T-helper 1 cell treated with Interleukin-12 subunit alpha and Interleukin-12 subunit beta and Interleukin-4 antibody, amounts not matched to agents 30 μg/mL and 1 μg/mL, for 36 hours (primary cell): ENCODE results near the gene C5.
"Not testable (repeated sequence)": the region's sequence is repeated elsewhere in the genome, so short reads cannot be mapped to it uniquely, and the experiment has no call there.

ENCODE experiments used
- H3K27ac Mint-ChIP-seq: one replicate; pipeline ENCODE4 v1.8.0; 2021; ENCODE audit warnings: mild to moderate bottlenecking, mixed read lengths
- H3K27me3 Mint-ChIP-seq: one replicate; pipeline ENCODE4 v1.8.0; 2021; ENCODE audit warnings: low read depth, mixed read lengths
- H3K36me3 Mint-ChIP-seq: one replicate; pipeline ENCODE4 v1.8.0; 2021; ENCODE audit warnings: low read depth, mixed read lengths
- H3K4me1 Mint-ChIP-seq: one replicate; pipeline ENCODE4 v1.8.0; 2021; ENCODE audit warnings: low read depth, mixed read lengths
- H3K4me3 Mint-ChIP-seq: one replicate; pipeline ENCODE4 v1.8.0; 2021; ENCODE audit warnings: mild to moderate bottlenecking, moderate library complexity, mixed read lengths
- H3K9me3 Mint-ChIP-seq: one replicate; pipeline ENCODE4 v1.8.0; 2021; ENCODE audit warnings: mixed read lengths

C5 gene

DNA sequence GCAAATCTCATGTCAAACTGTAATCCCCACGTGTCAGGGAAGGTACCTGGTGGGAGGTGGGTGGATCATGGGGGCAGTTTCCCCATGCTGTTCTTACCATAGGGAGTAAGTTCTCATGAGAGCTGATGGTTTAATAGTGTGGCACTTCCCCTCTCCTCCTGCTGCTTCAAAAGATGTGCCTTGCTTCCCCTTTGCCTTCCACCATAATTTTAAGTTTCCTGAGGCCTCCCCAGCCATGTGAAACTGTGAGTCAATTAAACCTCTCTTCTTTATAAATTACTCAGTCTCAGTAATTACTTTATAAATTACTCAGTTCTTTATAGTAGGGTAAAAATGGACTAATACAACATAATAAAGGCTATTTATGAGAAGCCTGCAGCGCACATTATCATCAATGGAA lies 17.6 kb upstream of the C5 start:
- H3K4me3 Mint-ChIP-seq: no peak overlapping the region
- no peaks in the 10 kb centered on the region for H3K27me3 Mint-ChIP-seq
- no peak overlapping the region for H3K27ac Mint-ChIP-seq
- H3K9me3 Mint-ChIP-seq: peaks cover 16% of the 10 kb centered on the region
- H3K4me1 Mint-ChIP-seq: peaks cover 20% of the 10 kb centered on the region
- peaks cover 9% of the 10 kb centered on the region for H3K36me3 Mint-ChIP-seq

DNA sequence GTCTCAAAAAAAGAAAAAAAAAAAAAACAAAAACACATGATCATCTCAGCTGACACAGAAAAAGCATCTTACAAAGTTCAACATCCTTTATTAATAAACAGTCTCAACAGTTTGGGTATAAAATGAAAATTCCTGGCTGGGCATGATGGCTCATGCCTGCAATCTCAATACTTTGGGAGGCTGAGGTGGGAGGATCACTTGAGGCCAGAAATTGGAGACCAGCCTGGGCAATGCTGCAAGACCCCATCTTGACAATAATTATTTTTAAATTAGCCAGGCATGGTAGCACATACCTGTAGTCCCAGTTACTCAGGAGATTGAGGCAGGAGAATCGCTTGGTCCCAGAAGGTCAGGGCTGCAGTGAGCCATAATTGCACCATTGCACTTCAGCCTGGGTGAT lies 16.8 kb upstream of the C5 start:
- peaks cover 16% of the 10 kb centered on the region for H3K9me3 Mint-ChIP-seq
- peaks cover 5% of the 10 kb centered on the region for H3K27me3 Mint-ChIP-seq
- H3K27ac Mint-ChIP-seq: no peak overlapping the region
- peaks cover 9% of the 10 kb centered on the region for H3K36me3 Mint-ChIP-seq
- H3K4me1 Mint-ChIP-seq: peaks cover 18% of the 10 kb centered on the region
- no peak overlapping the region for H3K4me3 Mint-ChIP-seq

DNA sequence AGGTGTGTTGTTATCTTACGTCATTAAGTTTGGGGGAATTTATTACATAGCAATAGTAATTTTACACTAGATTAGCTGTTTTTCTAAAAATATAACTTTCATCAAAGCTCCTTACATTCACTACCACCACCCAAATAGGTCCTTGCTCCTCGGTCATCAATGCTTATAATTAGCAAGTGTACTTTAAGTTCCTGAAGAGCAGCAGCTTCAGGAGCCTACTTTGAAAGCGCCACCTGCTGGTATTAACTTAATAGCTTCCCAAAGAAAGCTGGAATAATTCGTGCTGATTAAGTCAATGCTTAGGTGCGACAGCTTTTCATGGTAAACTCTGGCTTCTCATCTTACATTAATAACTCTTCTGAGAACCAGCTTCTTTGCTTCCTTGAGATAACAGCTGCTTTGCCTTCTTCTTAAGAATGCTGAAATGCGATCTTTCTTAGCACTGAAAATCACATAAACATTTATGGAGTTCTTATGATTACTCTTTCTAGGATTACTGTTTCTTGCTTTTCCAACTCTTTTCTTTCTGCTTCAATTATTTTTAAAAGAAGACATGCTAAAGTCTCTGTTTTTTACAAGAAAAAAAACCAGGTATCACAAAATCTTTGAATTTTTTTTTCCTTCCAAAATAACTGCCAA lies 10.0 kb upstream of the C5 start:
- H3K27ac Mint-ChIP-seq: no peak overlapping the region
- H3K9me3 Mint-ChIP-seq: no peaks in the 10 kb centered on the region
- peaks cover 11% of the 10 kb centered on the region for H3K4me1 Mint-ChIP-seq
- peaks cover 14% of the 10 kb centered on the region for H3K27me3 Mint-ChIP-seq
- no peak overlapping the region for H3K4me3 Mint-ChIP-seq
- H3K36me3 Mint-ChIP-seq: no peaks in the 10 kb centered on the region

DNA sequence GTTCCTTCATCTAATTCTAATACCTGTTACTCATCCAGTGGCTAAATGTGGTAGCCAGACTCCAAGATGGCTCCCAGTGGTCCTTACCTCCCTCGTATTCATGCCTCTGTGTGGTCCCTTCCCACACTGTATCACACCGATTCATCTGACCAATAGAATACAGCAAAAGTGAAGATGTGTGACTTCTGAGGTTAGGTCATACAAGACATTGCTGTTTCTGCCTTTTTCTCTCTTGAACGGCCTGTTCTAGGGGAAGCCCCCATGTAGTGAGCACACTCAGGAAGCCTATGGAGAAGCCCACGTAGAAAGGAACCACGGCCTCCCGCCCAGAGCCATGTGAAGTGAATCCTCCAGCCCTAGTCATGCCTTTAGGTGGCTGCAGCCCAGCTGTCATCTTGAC lies 9.4 kb upstream of the C5 start:
- H3K9me3 Mint-ChIP-seq: no peaks in the 10 kb centered on the region
- no peaks in the 10 kb centered on the region for H3K36me3 Mint-ChIP-seq
- no peak overlapping the region for H3K27ac Mint-ChIP-seq
- no peak overlapping the region for H3K4me3 Mint-ChIP-seq
- peaks cover 11% of the 10 kb centered on the region for H3K4me1 Mint-ChIP-seq
- peaks cover 14% of the 10 kb centered on the region for H3K27me3 Mint-ChIP-seq

DNA sequence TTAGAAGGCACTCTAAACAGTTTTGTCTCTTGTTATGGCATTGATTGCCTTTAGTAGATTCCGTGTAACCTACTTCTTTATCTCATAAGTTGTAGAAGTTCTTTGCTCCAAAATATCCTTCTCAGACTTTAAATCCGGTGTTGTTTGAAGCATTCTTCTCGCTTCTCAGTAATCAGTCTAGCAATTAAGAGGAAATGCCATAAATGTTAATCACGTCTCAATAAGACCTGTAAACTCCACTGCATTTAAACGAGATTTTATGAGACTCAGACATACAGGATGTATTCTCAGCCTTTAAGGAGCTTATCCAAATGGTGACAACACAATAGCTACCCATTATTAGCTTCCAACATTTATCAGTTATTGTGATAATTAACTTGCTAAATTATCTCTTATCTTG lies 7.7 kb upstream of the C5 start:
- Mint-ChIP-seq H3K4me1 (peaks cover 8% of the 10 kb centered on the region), H3K27me3 (peaks cover 14% of the 10 kb centered on the region), H3K27ac (no peak overlapping the region), H3K36me3 (no peaks in the 10 kb centered on the region), H3K9me3 (no peaks in the 10 kb centered on the region), H3K4me3 (no peak overlapping the region)

DNA sequence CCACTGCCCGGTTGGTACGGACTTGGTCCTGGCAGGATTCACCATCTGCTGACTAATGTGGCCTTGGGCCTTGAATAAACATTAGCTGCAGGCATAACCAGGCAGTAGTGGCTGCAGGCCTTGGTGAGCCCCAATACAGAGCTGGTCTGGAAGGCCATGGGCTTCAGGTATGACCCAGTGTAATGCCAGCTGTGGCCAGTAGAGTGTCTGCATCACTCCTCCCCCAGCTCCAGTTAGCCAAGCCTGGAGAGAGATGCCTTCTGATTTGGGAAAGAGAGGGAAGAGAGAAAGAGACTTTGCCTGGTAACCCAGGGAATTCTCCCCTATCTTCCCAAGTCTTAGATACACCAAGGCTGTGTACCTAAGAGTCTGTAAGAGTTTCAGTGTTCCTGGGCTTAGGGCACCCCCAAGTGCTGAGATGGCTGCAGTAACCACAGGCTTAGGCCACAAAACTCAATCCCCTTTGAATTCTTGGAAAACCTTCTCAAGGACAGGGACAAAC lies 5.6 kb upstream of the C5 start:
- Mint-ChIP-seq H3K36me3 (no peaks in the 10 kb centered on the region), H3K27ac (no peak overlapping the region), H3K9me3 (no peaks in the 10 kb centered on the region), H3K27me3 (peaks cover 8% of the 10 kb centered on the region), H3K4me3 (no peak overlapping the region), H3K4me1 (peaks cover 1% of the 10 kb centered on the region)

DNA sequence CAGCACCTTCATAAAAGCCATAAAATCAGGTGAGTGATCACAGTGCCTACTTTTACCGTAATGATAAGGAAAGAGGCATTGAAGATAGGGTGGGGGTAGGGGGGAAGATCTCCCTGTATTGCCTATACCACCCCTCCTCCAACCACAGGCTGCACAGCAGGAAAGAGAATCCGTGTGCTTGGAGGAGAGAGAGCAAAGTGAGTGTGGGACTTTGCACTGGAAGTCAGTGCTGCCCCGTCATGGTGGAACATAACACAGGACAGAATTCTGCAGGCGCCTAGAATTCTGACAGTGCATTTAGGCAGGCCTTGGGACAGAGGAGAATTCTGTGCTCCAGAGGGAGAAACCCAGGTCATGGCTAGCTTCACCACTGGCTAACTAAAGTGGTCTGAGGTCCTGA lies 3.5 kb upstream of the C5 start:
- no peaks in the 10 kb centered on the region for H3K4me1 Mint-ChIP-seq
- H3K9me3 Mint-ChIP-seq: no peaks in the 10 kb centered on the region
- no peak overlapping the region for H3K4me3 Mint-ChIP-seq
- peaks cover 8% of the 10 kb centered on the region for H3K27me3 Mint-ChIP-seq
- no peak overlapping the region for H3K27ac Mint-ChIP-seq
- no peaks in the 10 kb centered on the region for H3K36me3 Mint-ChIP-seq

DNA sequence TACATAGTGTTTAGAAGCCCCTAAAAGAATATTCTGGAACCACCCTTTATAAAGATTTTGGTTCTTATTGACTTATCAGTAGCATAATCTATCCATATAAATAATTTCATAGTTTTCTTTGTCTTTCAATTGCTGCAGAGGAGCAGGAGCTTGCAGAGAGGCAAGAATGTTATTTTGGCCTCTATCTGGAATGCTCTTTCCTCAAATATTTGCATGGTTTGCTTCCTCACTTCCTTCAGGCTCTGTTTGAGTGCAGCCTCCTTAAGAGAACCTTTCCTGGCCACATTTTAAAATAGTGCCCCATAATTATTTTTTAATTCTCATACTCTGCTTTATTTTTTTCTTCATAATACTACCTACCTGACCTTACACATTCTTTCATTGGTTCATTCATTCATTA lies 1.5 kb downstream of the C5 start:
- no peak overlapping the region for H3K27ac Mint-ChIP-seq
- no peaks in the 10 kb centered on the region for H3K9me3 Mint-ChIP-seq
- H3K36me3 Mint-ChIP-seq: no peaks in the 10 kb centered on the region
- no peaks in the 10 kb centered on the region for H3K4me1 Mint-ChIP-seq
- H3K4me3 Mint-ChIP-seq: no peak overlapping the region
- peaks cover 12% of the 10 kb centered on the region for H3K27me3 Mint-ChIP-seq

DNA sequence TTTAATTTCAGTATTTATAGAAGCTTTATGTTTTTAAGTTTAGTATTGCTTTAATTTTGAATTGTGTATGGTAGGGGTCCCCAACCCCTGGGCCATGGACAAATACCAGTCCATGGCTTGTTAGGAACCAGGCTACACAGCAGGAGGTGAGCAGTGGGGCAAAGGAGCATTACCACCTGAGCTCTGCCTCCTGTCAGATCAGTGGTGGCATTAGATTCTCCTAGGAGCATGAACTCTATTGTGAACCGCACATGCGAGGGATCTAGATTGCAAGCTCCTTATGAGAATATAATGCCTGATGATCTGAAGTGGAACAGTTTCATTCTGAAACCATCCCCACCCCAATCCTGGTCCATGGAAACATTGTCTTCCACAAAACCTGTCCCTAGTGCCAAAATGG lies 1.9 kb downstream of the C5 start:
- Mint-ChIP-seq H3K9me3 (no peaks in the 10 kb centered on the region), H3K27ac (no peak overlapping the region), H3K4me1 (no peaks in the 10 kb centered on the region), H3K27me3 (peaks cover 12% of the 10 kb centered on the region), H3K36me3 (no peaks in the 10 kb centered on the region), H3K4me3 (no peak overlapping the region)

DNA sequence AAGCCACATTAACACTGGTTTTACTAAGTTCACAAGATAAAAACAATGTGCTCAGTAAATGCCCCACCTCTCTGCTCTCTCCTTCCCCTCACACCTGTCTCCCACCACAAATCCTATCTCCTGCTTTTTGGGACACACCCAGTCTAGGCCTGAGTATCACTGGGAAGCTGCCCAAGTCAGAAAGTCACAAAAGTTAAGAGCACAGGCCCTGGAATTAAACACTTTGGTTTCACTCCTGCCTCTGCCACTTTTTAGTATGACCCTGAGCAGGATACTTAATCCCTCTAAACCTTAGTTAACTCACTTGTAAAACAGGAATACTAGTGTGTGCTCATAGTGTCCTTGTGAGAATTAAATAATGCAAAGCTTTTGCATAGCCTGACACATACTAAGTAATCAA lies 11.3 kb downstream of the C5 start:
- Mint-ChIP-seq H3K36me3 (no peaks in the 10 kb centered on the region), H3K4me3 (no peak overlapping the region), H3K27ac (no peak overlapping the region), H3K9me3 (no peaks in the 10 kb centered on the region), H3K4me1 (no peaks in the 10 kb centered on the region), H3K27me3 (peaks cover 20% of the 10 kb centered on the region)

DNA sequence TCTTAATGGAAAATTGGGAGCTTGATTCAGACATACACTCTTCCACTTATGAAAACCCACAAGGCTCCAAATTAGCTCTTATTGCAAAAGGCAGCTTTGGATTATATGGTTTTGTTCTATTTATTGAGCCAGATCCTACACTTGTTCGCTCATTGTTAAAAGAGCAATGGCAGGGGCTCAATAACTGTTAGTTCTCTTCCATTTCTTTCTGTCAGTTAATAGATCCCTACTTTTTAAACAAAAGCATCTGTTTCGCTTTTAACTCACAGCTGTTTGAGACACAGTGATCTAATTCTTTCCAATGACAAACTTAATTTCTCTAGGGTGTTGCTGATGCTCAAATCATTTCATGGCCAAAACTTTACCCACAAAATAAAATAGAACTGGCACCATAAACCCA lies 11.7 kb downstream of the C5 start:
- no peaks in the 10 kb centered on the region for H3K9me3 Mint-ChIP-seq
- no peaks in the 10 kb centered on the region for H3K4me1 Mint-ChIP-seq
- peaks cover 19% of the 10 kb centered on the region for H3K27me3 Mint-ChIP-seq
- H3K27ac Mint-ChIP-seq: no peak overlapping the region
- no peaks in the 10 kb centered on the region for H3K36me3 Mint-ChIP-seq
- no peak overlapping the region for H3K4me3 Mint-ChIP-seq

DNA sequence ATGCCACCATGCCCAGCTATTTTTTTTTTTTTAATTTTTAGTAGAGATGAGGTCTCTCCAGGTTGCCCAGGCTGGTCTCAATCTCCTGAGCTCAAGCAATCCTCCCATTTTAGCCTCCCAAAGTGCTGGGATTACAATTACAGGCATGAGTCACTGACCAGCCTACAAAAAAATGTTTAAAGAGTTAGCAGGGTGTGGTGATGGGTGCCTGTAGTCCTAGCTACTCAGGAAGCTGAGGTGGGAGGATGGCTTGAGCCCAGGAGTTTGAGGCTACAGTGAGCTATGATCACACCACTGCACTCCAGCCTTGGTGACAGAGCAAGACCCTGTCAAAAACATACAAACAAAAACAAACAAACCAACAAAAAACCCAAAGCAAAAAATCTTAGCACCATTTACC lies 14.4 kb downstream of the C5 start:
- H3K4me1 Mint-ChIP-seq, H3K9me3 Mint-ChIP-seq, H3K27ac Mint-ChIP-seq, H3K4me3 Mint-ChIP-seq, H3K36me3 Mint-ChIP-seq: not testable (repeated sequence)
- H3K27me3 Mint-ChIP-seq: peaks cover 10% of the 10 kb centered on the region

DNA sequence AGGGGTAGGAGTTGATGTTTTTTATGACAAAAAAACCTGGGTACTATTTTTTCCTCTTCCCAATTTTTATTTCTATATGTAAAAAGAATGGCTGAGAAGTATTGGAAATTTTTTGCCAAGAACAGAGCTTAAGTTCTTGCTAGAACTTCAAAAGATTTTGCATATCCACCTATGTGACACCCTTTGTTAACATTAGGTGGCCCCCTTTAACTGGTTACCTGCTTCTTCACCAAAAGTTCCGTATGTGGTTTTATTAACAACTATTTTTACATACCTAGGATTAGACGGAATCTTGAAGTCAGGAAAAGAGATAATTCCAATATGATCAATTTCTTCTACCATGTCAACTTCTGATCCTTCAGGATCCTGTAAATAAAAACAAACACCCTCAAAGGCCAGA lies 15.5 kb downstream of the C5 start:
- peaks cover 9% of the 10 kb centered on the region for H3K27me3 Mint-ChIP-seq
- H3K4me1 Mint-ChIP-seq: no peaks in the 10 kb centered on the region
- no peaks in the 10 kb centered on the region for H3K36me3 Mint-ChIP-seq
- no peak overlapping the region for H3K4me3 Mint-ChIP-seq
- H3K27ac Mint-ChIP-seq: no peak overlapping the region
- no peaks in the 10 kb centered on the region for H3K9me3 Mint-ChIP-seq

DNA sequence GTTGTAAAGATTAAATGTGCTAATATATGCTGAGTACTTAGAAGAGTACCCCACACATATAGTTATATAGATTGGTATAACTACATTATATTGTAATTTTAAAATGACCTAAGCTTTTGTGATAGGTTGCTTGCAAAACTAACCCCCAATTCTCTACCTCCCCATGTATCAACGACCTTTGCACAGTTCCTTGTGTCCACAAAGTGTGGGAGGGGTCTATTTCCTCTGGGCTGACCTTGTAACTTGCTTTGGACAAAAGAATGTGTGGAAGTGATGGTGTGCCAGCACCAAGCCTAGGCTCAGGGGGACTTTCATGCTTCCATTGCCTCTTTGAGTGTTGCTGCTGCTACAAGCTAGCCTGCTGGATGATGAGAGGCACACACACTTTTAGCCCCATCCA lies 20.6 kb downstream of the C5 start:
- Mint-ChIP-seq H3K4me3 (no peak overlapping the region), H3K4me1 (no peaks in the 10 kb centered on the region), H3K36me3 (no peaks in the 10 kb centered on the region), H3K9me3 (no peaks in the 10 kb centered on the region), H3K27ac (no peak overlapping the region), H3K27me3 (peaks cover 11% of the 10 kb centered on the region)

DNA sequence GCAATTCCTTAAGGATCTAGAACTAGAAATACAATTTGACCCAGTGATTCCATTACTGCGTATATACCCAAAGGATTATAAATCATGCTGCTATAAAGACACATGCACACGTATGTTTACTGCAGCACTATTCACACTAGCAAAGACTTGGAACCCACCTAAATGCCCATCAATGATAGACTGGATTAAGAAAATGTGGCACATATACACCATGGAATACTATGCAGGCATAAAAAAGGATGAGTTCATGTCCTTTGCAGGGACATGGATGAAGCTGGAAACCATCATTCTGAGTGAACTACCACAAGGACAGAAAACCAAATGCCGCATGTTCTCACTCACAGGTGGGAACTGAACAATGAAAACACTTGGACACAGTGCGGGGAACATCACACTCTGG lies 21.8 kb downstream of the C5 start:
- not testable (repeated sequence) for H3K4me1 Mint-ChIP-seq, H3K4me3 Mint-ChIP-seq, H3K36me3 Mint-ChIP-seq, H3K27me3 Mint-ChIP-seq, H3K9me3 Mint-ChIP-seq, H3K27ac Mint-ChIP-seq

DNA sequence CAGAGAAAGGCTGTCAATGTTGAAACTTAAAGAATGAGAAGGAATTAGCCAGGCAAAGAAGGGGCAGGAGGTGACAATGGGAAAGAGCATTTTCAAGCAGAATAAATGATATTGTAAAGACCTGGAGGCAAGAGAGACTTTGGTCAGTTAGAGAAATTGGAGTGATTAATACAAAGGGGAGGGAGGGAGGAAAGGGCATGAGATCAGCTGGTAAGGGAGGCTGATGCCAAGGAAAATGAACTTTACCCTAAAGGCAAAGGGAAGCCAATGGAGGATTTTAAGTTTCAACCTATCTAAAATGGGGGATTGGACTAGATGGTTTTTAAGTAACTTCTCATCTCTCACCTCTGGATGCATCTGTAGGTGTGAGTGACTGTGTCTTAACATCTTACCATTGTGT lies 23.3 kb downstream of the C5 start:
- Mint-ChIP-seq H3K4me3 (no peak overlapping the region), H3K36me3 (no peaks in the 10 kb centered on the region), H3K4me1 (no peaks in the 10 kb centered on the region), H3K27ac (no peak overlapping the region), H3K27me3 (peaks cover 11% of the 10 kb centered on the region), H3K9me3 (no peaks in the 10 kb centered on the region)
